ENCODE measurements around the gene FOXL2. TPM values are rescaled to one million over a fixed set of nuclear protein-coding genes. Genes with fewer than 3 reads are reported as not detected.

FOXL2 gene
- total and polyA plus RNA-seq, 2 of the 4 experiments (the other 2 are of a cell fraction): 0.07 TPM; not detected in 1

GRCh38 chr3:138898301-138898700, 48.6 kb downstream of the FOXL2 start:
- Histone ChIP-seq H3K27me3 (ENCODE audit: control insufficient read depth, insufficient read depth, low read length) (no peaks in the 10 kb centered on the region), H2BK5ac (ENCODE audit: low read depth, low read length, poor library complexity, severe bottlenecking) (no peak overlapping the region), H3K9me1 (ENCODE audit: insufficient read depth, low read length) (0 out of 2 replicates have a peak, but pooled peaks cover 2% of the 10 kb centered on the region), H3K4ac (ENCODE audit: low read depth, low read length) (peak overlapping the region; percentile 56), H3K9me3 (ENCODE audit: control insufficient read depth, insufficient read depth, low read length) (no peaks in the 10 kb centered on the region), H3K23ac (ENCODE audit: low read depth, low read length) (peak overlapping the region; percentile 41; the same call in 1 of the 2 replicates), H2BK120ac (ENCODE audit: low read depth, low read length) (peak overlapping the region; percentile 37), H3K4me2 (ENCODE audit: low read depth, low read length) (peak overlapping the region; percentile 57), H4K91ac (ENCODE audit: insufficient read depth, low read depth, low read length) (no peak overlapping the region), H2AFZ (replicated peaks; ENCODE audit: low read length, poor library complexity) (peak overlapping the region; percentile 13), H3K56ac (ENCODE audit: extremely low read depth, insufficient read depth, low read length) (no peak overlapping the region), H2BK20ac (ENCODE audit: low read depth, low read length) (peak overlapping the region; percentile 79), H2BK15ac (ENCODE audit: low read depth, low read length) (no peak overlapping the region; the same call in 2 of the 3 replicates), H2AK5ac (ENCODE audit: low read depth, low read length) (peak overlapping the region; percentile 34), H4K20me1 (ENCODE audit: insufficient read depth, low read length) (no peaks in the 10 kb centered on the region), H4K5ac (ENCODE audit: low read depth, low read length) (no peak overlapping the region), H3K18ac (ENCODE audit: low read depth, low read length) (0 out of 2 replicates have a peak overlapping the region, but pooled peaks have one; percentile 60), H4K8ac (ENCODE audit: low read depth in 2 of 2, low read length in 2 of 2) (peak overlapping the region in 1 of 2 experiments; percentile 46; a peak in 1 of 4 replicates), H2AK9ac (replicated peaks; ENCODE audit: low read depth, low read length, poor library complexity) (peak overlapping the region; percentile 89), H3K27ac (ENCODE audit: insufficient read depth, low read length) (no peak overlapping the region), H3K36me3 (ENCODE audit: control insufficient read depth, insufficient read depth, low read length) (no peaks in the 10 kb centered on the region), H3K79me1 (ENCODE audit: low read depth in 1 of 2, low read length in 2 of 2) (no peaks in the 10 kb centered on the region), H3K14ac (replicated peaks; ENCODE audit: low read depth, low read length) (peak overlapping the region; percentile 85; the same call in 1 of the 2 replicates), H3K4me3 (ENCODE audit: insufficient read depth, low read depth, low read length) (no peak overlapping the region), H3K4me1 (ENCODE audit: control insufficient read depth, insufficient read depth, low read length) (peaks cover 6% of the 10 kb centered on the region), H3K9ac (ENCODE audit: low read depth, low read length) (no peak overlapping the region)
- WGBS, 2 experiments (ENCODE audit: extremely low coverage in 2 of 2, insufficient read length in 1 of 2): no CpG with 5 or more reads among the region's 1 CpG
- in situ Hi-C loops (cut with MboI; ENCODE audit: low sequenced_read_pairs): no loop called here
- dilution Hi-C loops (cut with HindIII; ENCODE audit: low sequenced_read_pairs, unreplicated experiment): no loop called here
- no TSS peak for BruUV-seq (replicated peaks)
- POLR2A ChIA-PET (ENCODE audit: unreplicated experiment): no interaction called here
- TF ChIP-seq BHLHE40 (IDR thresholded peaks at IDR 0.05; ENCODE audit: low read depth, low read length) (no peak), ELK1 (IDR thresholded peaks at IDR 0.05; ENCODE audit: borderline replicate concordance, low read depth, low read length) (no peak), SMC3 (IDR thresholded peaks at IDR 0.05; ENCODE audit: low read depth, low read length) (no peak), RFX5 (IDR thresholded peaks at IDR 0.05; ENCODE audit: low read depth, low read length) (no peak), USF2 (IDR thresholded peaks at IDR 0.05; ENCODE audit: low read depth, low read length) (no peak), RCOR1 (IDR thresholded peaks at IDR 0.05; ENCODE audit: insufficient replicate concordance, low read length) (no peak), MXI1 (IDR thresholded peaks at IDR 0.05; ENCODE audit: borderline replicate concordance, low read depth, low read length) (no peak), FOS (IDR thresholded peaks at IDR 0.05; ENCODE audit: low read depth, low read length) (no peak)
- DNase-seq: peak; percentile 57
- peak; percentile 97 for ATAC-seq (ENCODE audit: low read depth)
- intact Hi-C loops (cut with micrococcal nuclease): no loop called here
- CTCF ChIA-PET: interaction anchor here (0.7 to 4.4 kb wide), 5 partner anchors 10 to 23 kb away, joined by 3 to 30 read pairs (median 3); no protein-coding TSS in a partner anchor
